CD8-positive, alpha-beta memory T cell (primary cell): ENCODE data around the gene ANAPC4. TPM values are rescaled to one million over a fixed set of nuclear protein-coding genes. Genes with fewer than 3 reads are reported as not detected.

Experiments used
- CTCF ChIA-PET: fragments of 350-600 bp; sonication (Branson Sonifier 250); formaldehyde crosslinking; loops from one replicate; lab custom pipeline; 2021; ENCODE audit warnings: antibody characterized with exemption; lab: Charles Lee
- POLR2A ChIA-PET: fragments of 350-600 bp; sonication (Branson Sonifier 250); formaldehyde crosslinking; loops from one replicate; lab custom pipeline; 2021; ENCODE audit warnings: antibody characterized with exemption; lab: Charles Lee
- DNase-seq, 5 donors: peaks; one replicate each; pipeline versions ENCODE4 v3.0.0 to v3.0.0-alpha.2; 2020 to 2022; ENCODE audit warnings: mixed read lengths in 1 of 5
- H3K27ac ChIP-seq: one replicate; pipeline ENCODE4 v1.7.0; 2013; ENCODE audit warnings: low read depth, mild to moderate bottlenecking, low read length, moderate library complexity
- H3K27me3 ChIP-seq: 2 replicates; pipeline ENCODE4 v1.7.0; 2013; ENCODE audit warnings: low read length, mild to moderate bottlenecking; ENCODE audit not compliant: insufficient read depth, poor library complexity, severe bottlenecking
- H3K36me3 ChIP-seq: 2 replicates; pipeline ENCODE4 v1.7.0; 2013; ENCODE audit warnings: mild to moderate bottlenecking, low read length, moderate library complexity; ENCODE audit not compliant: insufficient read depth
- H3K4me1 ChIP-seq: 2 replicates; pipeline ENCODE4 v1.7.0; 2013; ENCODE audit warnings: mild to moderate bottlenecking, low read length, moderate library complexity; ENCODE audit not compliant: insufficient read depth
- H3K4me3 ChIP-seq: 2 replicates; pipeline ENCODE4 v1.7.0; 2013; ENCODE audit warnings: mild to moderate bottlenecking, low read length
- H3K9me3 ChIP-seq: 2 replicates; pipeline ENCODE4 v1.7.0; 2013; ENCODE audit warnings: mild to moderate bottlenecking, low read length
- H3K27ac Mint-ChIP-seq, 8 donors: one replicate each; pipeline ENCODE4 v1.8.0; 2020 to 2021; ENCODE audit warnings: mixed read lengths in 8 of 8, mild to moderate bottlenecking in 6 of 8, inconsistent platforms in 3 of 8, moderate library complexity in 3 of 8
- H3K27me3 Mint-ChIP-seq, 2 donors: one replicate each; pipeline ENCODE4 v1.8.0; 2020 to 2021; ENCODE audit warnings: mixed read lengths in 2 of 2, mild to moderate bottlenecking in 1 of 2, moderate library complexity in 1 of 2
- H3K36me3 Mint-ChIP-seq, 3 donors: one replicate each; pipeline ENCODE4 v1.8.0; 2020 to 2021; ENCODE audit warnings: mixed read lengths in 3 of 3, inconsistent platforms in 1 of 3, mild to moderate bottlenecking in 1 of 3
- H3K4me1 Mint-ChIP-seq, 3 donors: one replicate each; pipeline ENCODE4 v1.8.0; 2020 to 2021; ENCODE audit warnings: mixed read lengths in 3 of 3, inconsistent platforms in 1 of 3, mild to moderate bottlenecking in 1 of 3
- H3K4me3 Mint-ChIP-seq, 7 donors: one replicate each; pipeline ENCODE4 v1.8.0; 2020 to 2021; ENCODE audit warnings: mixed read lengths in 7 of 7, mild to moderate bottlenecking in 6 of 7, moderate library complexity in 4 of 7, inconsistent platforms in 2 of 7
- H3K9me3 Mint-ChIP-seq, 5 donors: one replicate each; pipeline ENCODE4 v1.8.0; 2020 to 2022; ENCODE audit warnings: mixed read lengths in 5 of 5, mild to moderate bottlenecking in 3 of 5, moderate library complexity in 2 of 5, inconsistent platforms in 1 of 5
- polyA plus RNA-seq: library from polyadenylated mRNA; unstranded; fragments of 300-500 nt; fragmentation: Illumina TruSeq; gene quantifications from one replicate; pipeline ENCODE4 v1.2.3, GENCODE V29; 2021
- total RNA-seq, 2 experiments: library from RNA; stranded (reverse); gene quantifications; one replicate each; pipeline ENCODE4 v1.2.3, GENCODE V29; 2021

The ANAPC4 gene
- total and polyA plus RNA-seq, 3 experiments from 2014 or later, result 21.5 to 37.7 (median 35.7) TPM

DNA sequence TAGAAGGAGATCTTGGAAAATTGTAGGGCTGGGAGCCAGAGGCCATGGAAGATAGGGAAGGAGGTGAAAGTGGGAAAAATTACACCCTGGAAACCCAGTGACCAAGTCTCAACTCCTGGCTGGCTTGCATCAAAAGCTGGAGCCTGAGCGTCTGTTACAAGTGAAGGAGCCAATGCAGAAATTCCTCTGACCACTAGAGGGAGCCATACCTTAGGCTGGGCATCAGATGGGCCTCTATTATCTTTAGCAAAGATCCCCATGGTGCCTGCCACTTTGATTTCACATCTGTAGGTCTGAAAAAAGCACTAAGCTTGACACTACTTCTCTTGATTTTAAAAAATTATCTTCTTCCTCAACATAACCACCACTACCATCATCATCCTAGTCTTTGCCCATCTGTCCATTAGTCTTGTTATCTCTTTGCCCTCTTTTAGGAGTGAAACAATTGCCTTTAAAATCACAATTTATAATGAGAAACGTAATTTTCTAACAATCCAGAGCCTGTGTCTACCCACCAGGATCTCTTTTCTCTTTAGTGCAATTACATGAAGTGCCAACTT is 62.9 kb downstream of the ANAPC4 start:
- peak; percentile 14 to 57 (median 25) for DNase-seq
- H3K4me1 ChIP-seq, result no peaks in the 10 kb centered on the region

DNA sequence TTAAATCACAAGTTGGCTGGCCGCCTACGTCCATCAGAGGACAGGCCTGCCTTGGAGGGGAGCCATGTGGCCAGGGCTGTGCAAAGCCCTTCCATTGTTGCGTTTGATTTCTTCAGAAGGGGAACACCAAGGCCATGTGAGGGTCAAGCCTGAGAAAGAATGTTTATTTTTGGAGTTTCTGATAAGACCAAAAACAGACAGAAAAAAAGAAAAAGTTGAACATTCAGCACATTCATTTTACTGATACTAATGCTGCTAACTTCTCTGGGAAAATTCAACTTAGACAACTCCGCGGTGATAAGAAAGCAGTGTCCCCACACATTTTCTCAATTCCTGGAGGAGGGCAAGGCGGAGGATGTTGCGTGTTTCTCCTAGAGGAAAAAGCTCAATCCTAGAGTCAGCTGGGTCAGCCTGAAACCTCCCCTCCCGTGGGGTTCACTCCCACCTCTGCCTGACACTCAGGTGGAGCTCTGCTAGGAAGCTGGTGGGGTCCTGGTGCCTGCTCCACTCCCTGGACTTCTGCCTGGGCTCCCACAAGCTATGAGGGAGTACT is 63.5 kb downstream of the ANAPC4 start:
- DNase-seq, result no peak
- H3K9me3 Mint-ChIP-seq, result peaks cover 0 to 9% (median 7%) of the 10 kb centered on the region in 5 donors
- no peak overlapping the region for H3K27ac Mint-ChIP-seq
- H3K4me3 ChIP-seq, result no peak overlapping the region
- CTCF ChIA-PET, result interaction anchor here (1.2 kb wide), 1 partner anchor 15 kb away, joined by 3 read pairs; no protein-coding TSS in a partner anchor
- POLR2A ChIA-PET, result no interaction called here
- no peaks in the 10 kb centered on the region for H3K36me3 ChIP-seq
- no peaks in the 10 kb centered on the region for H3K27me3 ChIP-seq
- H3K4me1 Mint-ChIP-seq, result no peaks in the 10 kb centered on the region
- no peak overlapping the region for H3K27ac ChIP-seq
- H3K4me3 Mint-ChIP-seq, result no peak overlapping the region
- H3K36me3 Mint-ChIP-seq, result peaks cover 0 to 10% (median 0%) of the 10 kb centered on the region in 3 donors
- H3K9me3 ChIP-seq, result no peaks in the 10 kb centered on the region
- H3K4me1 ChIP-seq, result no peaks in the 10 kb centered on the region
- peaks cover 0 to 7% of the 10 kb centered on the region in 2 donors for H3K27me3 Mint-ChIP-seq

More for the DNA sequence above, 62.9 kb downstream of the ANAPC4 start:
- ChIA-PET POLR2A (no interaction called here), CTCF (interaction anchor here (0.9 to 1.2 kb wide), 2 partner anchors 11 to 14 kb away, joined by 3 to 4 read pairs; no protein-coding TSS in a partner anchor)
- Mint-ChIP-seq H3K36me3 (peaks cover 0 to 10% (median 0%) of the 10 kb centered on the region in 3 donors), H3K4me1 (no peaks in the 10 kb centered on the region), H3K9me3 (peaks cover 0 to 9% (median 7%) of the 10 kb centered on the region in 5 donors), H3K27me3 (peaks cover 0 to 7% of the 10 kb centered on the region in 2 donors), H3K4me3 (no peak overlapping the region), H3K27ac (peak overlapping the region in 1 of 8 donors; percentile 87)
- H3K27me3 ChIP-seq, result no peaks in the 10 kb centered on the region
- no peak overlapping the region for H3K27ac ChIP-seq
- H3K36me3 ChIP-seq, result no peaks in the 10 kb centered on the region
- no peaks in the 10 kb centered on the region for H3K9me3 ChIP-seq
- H3K4me3 ChIP-seq, result no peak overlapping the region

DNA sequence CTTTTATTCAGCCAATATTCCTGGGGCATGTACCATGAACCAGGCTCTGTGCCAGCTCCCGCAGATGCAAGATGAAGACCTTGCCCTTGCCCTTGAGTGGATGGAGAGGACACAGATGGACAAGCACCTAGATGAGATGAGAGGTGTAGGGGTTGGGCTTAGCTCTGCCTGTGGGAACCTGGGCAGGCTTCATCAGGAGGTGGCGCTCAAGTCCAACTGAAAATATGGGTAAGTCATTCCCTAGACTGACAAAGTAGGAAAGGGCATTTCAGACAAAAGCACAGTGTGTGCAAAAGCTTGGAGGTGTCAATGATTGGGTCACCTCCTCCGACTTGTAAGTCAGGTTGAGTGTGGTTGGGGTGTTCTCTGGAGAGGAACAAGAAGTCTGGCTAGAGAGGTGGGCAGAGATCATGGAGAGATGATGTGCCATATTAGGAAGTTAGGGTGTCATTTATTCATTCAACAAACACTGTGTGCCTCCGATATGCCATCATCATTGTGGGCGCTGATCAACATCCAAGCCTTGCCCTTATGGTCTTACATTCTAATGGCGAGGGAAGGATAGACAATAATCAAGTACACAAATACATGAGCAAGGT is 64.6 kb downstream of the ANAPC4 start:
- H3K4me1 Mint-ChIP-seq, result no peaks in the 10 kb centered on the region
- no peaks in the 10 kb centered on the region for H3K36me3 ChIP-seq
- H3K27me3 ChIP-seq, result no peaks in the 10 kb centered on the region
- no peaks in the 10 kb centered on the region for H3K9me3 ChIP-seq
- DNase-seq, result no peak
- CTCF ChIA-PET, result no interaction called here
- POLR2A ChIA-PET, result no interaction called here
- H3K27ac ChIP-seq, result no peak overlapping the region
- no peaks in the 10 kb centered on the region for H3K4me1 ChIP-seq
- peaks cover 0 to 9% (median 7%) of the 10 kb centered on the region in 5 donors for H3K9me3 Mint-ChIP-seq
- H3K4me3 Mint-ChIP-seq, result no peak overlapping the region
- no peak overlapping the region for H3K4me3 ChIP-seq
- H3K27me3 Mint-ChIP-seq, result peaks cover 0 to 8% of the 10 kb centered on the region in 2 donors
- H3K36me3 Mint-ChIP-seq, result peaks cover 0 to 10% (median 4%) of the 10 kb centered on the region in 3 donors
- no peak overlapping the region for H3K27ac Mint-ChIP-seq

DNA sequence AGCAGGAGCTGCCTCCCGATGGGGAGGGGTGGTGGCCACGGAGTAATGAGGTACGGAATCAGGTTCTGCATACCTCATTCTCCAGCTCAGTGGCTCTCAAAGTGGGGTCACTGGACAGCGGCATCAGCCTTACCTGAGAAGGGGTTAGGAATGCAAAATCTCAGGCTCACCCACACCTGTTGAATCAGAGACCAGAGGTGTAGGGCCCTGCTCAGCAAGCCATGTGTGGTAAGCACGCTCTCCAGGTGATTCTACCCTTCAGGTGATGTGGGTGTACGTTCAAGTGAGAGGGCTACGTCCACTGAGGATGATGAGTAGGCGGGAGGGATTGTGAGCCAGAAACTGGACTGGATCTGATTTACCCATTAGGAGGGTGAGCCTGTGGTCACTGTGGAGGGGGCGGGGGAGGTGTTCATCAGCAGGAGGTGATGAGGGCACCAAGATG is 65.8 kb downstream of the ANAPC4 start:
- H3K27me3 Mint-ChIP-seq, result peaks cover 0 to 8% of the 10 kb centered on the region in 2 donors
- H3K9me3 Mint-ChIP-seq, result peaks cover 0 to 9% (median 7%) of the 10 kb centered on the region in 5 donors
- Histone ChIP-seq H3K27me3 (no peaks in the 10 kb centered on the region), H3K4me1 (no peaks in the 10 kb centered on the region), H3K36me3 (no peaks in the 10 kb centered on the region), H3K27ac (no peak overlapping the region), H3K9me3 (no peaks in the 10 kb centered on the region), H3K4me3 (no peak overlapping the region)
- no peak overlapping the region for H3K27ac Mint-ChIP-seq
- no peak overlapping the region for H3K4me3 Mint-ChIP-seq
- ChIA-PET POLR2A (no interaction called here), CTCF (no interaction called here)
- peaks cover 0 to 10% (median 4%) of the 10 kb centered on the region in 3 donors for H3K36me3 Mint-ChIP-seq
- no peaks in the 10 kb centered on the region for H3K4me1 Mint-ChIP-seq
- no peak for DNase-seq

DNA sequence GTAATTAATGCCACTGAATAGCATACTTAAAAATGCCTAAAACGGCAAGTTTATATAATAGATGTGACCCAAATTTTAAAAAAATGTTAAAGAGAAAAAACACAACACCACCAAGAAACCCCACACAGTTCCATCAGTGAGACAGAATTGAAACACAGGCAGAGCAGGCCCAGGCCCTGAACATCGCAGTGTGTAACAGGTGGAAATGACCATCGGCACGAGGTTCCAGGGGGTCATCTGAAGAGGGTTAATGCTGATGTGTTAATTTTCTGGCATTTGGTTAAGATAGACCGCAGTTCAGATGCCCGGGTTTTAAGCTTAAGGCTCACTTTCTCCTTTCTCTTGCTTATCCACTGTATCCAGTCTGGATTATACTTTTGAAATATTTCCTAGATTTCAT is 66.8 kb downstream of the ANAPC4 start:
- CTCF ChIA-PET, result no interaction called here
- H3K27ac Mint-ChIP-seq, result no peak overlapping the region
- peaks cover 0 to 7% (median 6%) of the 10 kb centered on the region in 5 donors for H3K9me3 Mint-ChIP-seq

DNA sequence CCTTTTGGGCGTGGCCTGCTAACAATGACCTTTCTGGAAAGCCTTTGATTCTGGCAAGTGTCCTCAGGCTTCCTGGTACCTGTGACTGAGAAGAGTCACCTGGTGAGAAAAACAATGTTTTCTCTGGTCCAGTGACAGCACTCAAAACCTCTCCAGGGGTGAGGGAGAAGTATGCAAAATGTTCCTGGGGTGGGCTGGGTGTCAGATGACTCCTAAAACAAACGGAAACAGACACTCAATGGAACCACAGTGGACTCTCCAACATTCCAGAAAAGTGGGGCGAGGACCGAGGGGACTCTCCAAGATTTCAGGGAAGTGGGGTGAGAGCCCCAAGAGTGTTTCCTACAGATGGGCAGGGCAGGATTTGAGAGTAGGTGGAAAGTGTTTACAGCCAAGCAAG is 69.5 kb downstream of the ANAPC4 start:
- peaks cover 0 to 1% of the 10 kb centered on the region in 2 donors for H3K27me3 Mint-ChIP-seq
- no peak overlapping the region for H3K4me3 Mint-ChIP-seq
- H3K4me1 Mint-ChIP-seq, result no peaks in the 10 kb centered on the region
- peaks cover 0 to 4% (median 0%) of the 10 kb centered on the region in 3 donors for H3K36me3 Mint-ChIP-seq
- H3K27ac Mint-ChIP-seq, result no peak overlapping the region
- no peak overlapping the region for H3K4me3 ChIP-seq
- no peaks in the 10 kb centered on the region for H3K9me3 Mint-ChIP-seq
- CTCF ChIA-PET, result no interaction called here
- no peaks in the 10 kb centered on the region for H3K27me3 ChIP-seq
- H3K27ac ChIP-seq, result no peak overlapping the region
- no peaks in the 10 kb centered on the region for H3K36me3 ChIP-seq
- DNase-seq, result no peak
- H3K4me1 ChIP-seq, result no peaks in the 10 kb centered on the region
- POLR2A ChIA-PET, result no interaction called here
- no peaks in the 10 kb centered on the region for H3K9me3 ChIP-seq

More for the DNA sequence above, 66.8 kb downstream of the ANAPC4 start:
- Histone ChIP-seq H3K27ac (no peak overlapping the region), H3K27me3 (no peaks in the 10 kb centered on the region), H3K36me3 (no peaks in the 10 kb centered on the region), H3K9me3 (no peaks in the 10 kb centered on the region), H3K4me1 (no peaks in the 10 kb centered on the region), H3K4me3 (no peak overlapping the region)
- H3K27me3 Mint-ChIP-seq, result peaks cover 0 to 8% of the 10 kb centered on the region in 2 donors
- no peaks in the 10 kb centered on the region for H3K4me1 Mint-ChIP-seq
- H3K4me3 Mint-ChIP-seq, result no peak overlapping the region
- POLR2A ChIA-PET, result no interaction called here
- H3K36me3 Mint-ChIP-seq, result peaks cover 0 to 8% (median 4%) of the 10 kb centered on the region in 3 donors
- no peak for DNase-seq

DNA sequence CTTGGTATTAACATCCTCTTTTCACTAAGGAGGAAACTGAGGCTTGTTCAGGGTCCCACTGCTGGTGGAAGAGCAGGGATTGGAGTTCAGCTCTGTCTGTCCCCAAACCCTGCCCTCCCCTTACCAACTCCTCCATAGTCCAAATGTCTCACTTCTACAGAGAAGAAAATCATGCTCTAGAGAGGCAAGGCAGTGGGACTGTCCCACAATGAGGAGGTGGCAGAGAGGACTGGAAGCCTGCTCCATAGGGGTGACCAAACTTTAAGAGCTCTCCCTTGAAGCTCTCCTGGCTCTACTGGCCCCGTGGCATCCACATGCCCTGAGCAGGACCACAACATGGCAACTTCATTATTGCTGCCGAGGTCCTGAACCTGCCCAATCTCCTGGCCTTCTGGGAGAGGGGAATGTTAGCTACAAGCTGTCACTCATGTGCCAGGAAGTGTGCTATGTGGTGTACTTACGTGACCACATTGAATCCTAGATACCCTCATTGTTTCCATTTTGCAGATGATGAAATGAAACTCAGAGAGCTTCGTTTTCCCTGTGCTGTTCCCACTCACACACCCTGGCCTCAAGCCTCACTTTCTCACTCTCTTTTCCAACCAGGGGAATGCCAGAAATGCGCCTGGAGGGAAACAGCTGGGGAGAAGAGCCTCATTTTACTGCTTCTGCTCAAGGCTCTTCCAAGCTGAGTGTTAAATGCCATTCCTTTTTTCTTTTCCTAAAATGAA is 71.5 kb downstream of the ANAPC4 start:
- H3K4me1 Mint-ChIP-seq, result no peaks in the 10 kb centered on the region
- Histone ChIP-seq H3K27me3 (no peaks in the 10 kb centered on the region), H3K4me1 (no peaks in the 10 kb centered on the region), H3K27ac (no peak overlapping the region), H3K9me3 (no peaks in the 10 kb centered on the region), H3K4me3 (no peak overlapping the region), H3K36me3 (no peaks in the 10 kb centered on the region)
- ChIA-PET CTCF (no interaction called here), POLR2A (no interaction called here)
- H3K9me3 Mint-ChIP-seq, result no peaks in the 10 kb centered on the region
- H3K27me3 Mint-ChIP-seq, result peaks cover 0 to 3% of the 10 kb centered on the region in 2 donors
- H3K27ac Mint-ChIP-seq, result no peak overlapping the region
- peaks cover 0 to 4% (median 0%) of the 10 kb centered on the region in 3 donors for H3K36me3 Mint-ChIP-seq
- no peak overlapping the region for H3K4me3 Mint-ChIP-seq
- DNase-seq, result no peak
